Loucy (cell line): ENCODE data around the gene ZNG1A.
A peak's percentile ranks its signal among the peaks of the same experiment; 100 is the strongest.
"Not testable (repeated sequence)": the region's sequence is repeated elsewhere in the genome, so short reads cannot be mapped to it uniquely, and the experiment has no call there.

ENCODE experiments used
- H2AFZ ChIP-seq: fragments of 200-600 bp; sonication (generic); 2 replicates; pipeline ENCODE4 v1.6.0; 2016; ENCODE audit warnings: antibody characterized with exemption, mild to moderate bottlenecking, low read length, moderate library complexity
- H3F3A ChIP-seq: fragments of 200-600 bp; 2 replicates; pipeline ENCODE4 v1.6.0; 2016; ENCODE audit warnings: antibody characterized with exemption, low read depth, mild to moderate bottlenecking
- H3K27me3 ChIP-seq: fragments of 200-600 bp; sonication (generic); 2 replicates; pipeline ENCODE4 v1.6.1; 2014; ENCODE audit warnings: low read length, mild to moderate bottlenecking; ENCODE audit not compliant: insufficient read depth, poor library complexity, severe bottlenecking
- H3K36me3 ChIP-seq: fragments of 200-600 bp; sonication (generic); 2 replicates; pipeline ENCODE4 v1.6.1; 2016; ENCODE audit warnings: low read length; ENCODE audit not compliant: insufficient read depth
- H3K4me1 ChIP-seq: fragments of 200-600 bp; sonication (generic); 2 replicates; pipeline ENCODE4 v1.5.1; 2014; ENCODE audit warnings: low read length, mild to moderate bottlenecking; ENCODE audit not compliant: insufficient read depth, poor library complexity, severe bottlenecking
- H3K4me2 ChIP-seq: fragments of 200-600 bp; sonication (generic); 2 replicates; pipeline ENCODE4 v1.6.0; 2014; ENCODE audit warnings: antibody characterized with exemption, low read length, low read depth, mild to moderate bottlenecking; ENCODE audit not compliant: poor library complexity, severe bottlenecking
- H3K4me3 ChIP-seq: fragments of 200-600 bp; sonication (generic); 2 replicates; pipeline ENCODE4 v1.5.1; 2014; ENCODE audit warnings: low read length, mild to moderate bottlenecking, mixed read lengths; ENCODE audit not compliant: poor library complexity, severe bottlenecking
- H3K79me2 ChIP-seq: fragments of 200-600 bp; sonication (generic); 2 replicates; pipeline ENCODE4 v1.6.1; 2014; ENCODE audit warnings: low read length; ENCODE audit not compliant: insufficient read depth
- H3K9ac ChIP-seq: fragments of 200-600 bp; sonication (generic); 2 replicates; pipeline ENCODE4 v1.6.0; 2014; ENCODE audit warnings: mild to moderate bottlenecking, low read depth, low read length, moderate library complexity; ENCODE audit not compliant: poor library complexity, severe bottlenecking
- H3K9me2 ChIP-seq: fragments of 200-600 bp; sonication (generic); replicated peaks from 2 replicates; pipeline ENCODE4 v1.6.1; 2016; ENCODE audit warnings: low read depth, low read length, mixed read lengths
- H3K9me3 ChIP-seq: fragments of 200-600 bp; sonication (generic); 2 replicates; pipeline ENCODE4 v1.6.1; 2014; ENCODE audit warnings: mild to moderate bottlenecking, antibody characterized with exemption, low read length, low read depth; ENCODE audit not compliant: insufficient read depth
- H4K20me1 ChIP-seq: fragments of 200-600 bp; sonication (generic); 2 replicates; pipeline ENCODE4 v1.6.0; 2014; ENCODE audit warnings: antibody characterized with exemption, low read length, mild to moderate bottlenecking; ENCODE audit not compliant: insufficient read depth, poor library complexity, severe bottlenecking
- EZH2phosphoT487 ChIP-seq: fragments of 200-600 bp; IDR thresholded peaks from 2 replicates; pipeline ENCODE4 v1.6.1; 2018; ENCODE audit warnings: antibody characterized with exemption, mild to moderate bottlenecking, moderate library complexity, borderline replicate concordance
- TF ChIP-seq, protein P1 (sequence below): fragments of 200-600 bp; sonication (generic); conservative IDR thresholded peaks from 2 replicates; pipeline ENCODE4 v1.5.1; 2014; ENCODE audit warnings: mild to moderate bottlenecking, antibody characterized with exemption, low read length

ZNG1A gene

DNA sequence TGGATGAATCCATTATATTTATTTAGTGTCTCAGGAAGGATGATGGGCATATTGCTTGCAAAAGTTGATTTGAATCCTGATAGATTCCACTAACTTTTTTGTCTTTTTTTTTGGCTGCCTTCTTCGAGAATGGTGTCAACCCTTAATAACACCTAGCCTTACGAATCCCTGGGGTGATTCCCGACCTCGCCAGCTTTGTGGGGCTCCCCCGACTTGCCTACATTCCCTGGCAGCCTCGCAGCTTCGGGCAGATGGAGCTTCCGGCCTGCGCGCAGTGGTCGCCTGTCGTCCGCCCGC is 35.4 kb upstream of the ZNG1A start:
- Histone ChIP-seq H3K36me3 (no peaks in the 10 kb centered on the region), H3K9me2 (no peaks in the 10 kb centered on the region), H3K4me3 (peak overlapping the region; percentile 75), H3K9ac (peak overlapping the region; percentile 85), H4K20me1 (no peaks in the 10 kb centered on the region), H3F3A (peaks cover 9% of the 10 kb centered on the region; the same call in 1 of the 2 replicates), H3K79me2 (peaks cover 45% of the 10 kb centered on the region), H3K4me2 (peak overlapping the region; percentile 90), H3K9me3 (no peaks in the 10 kb centered on the region), H3K4me1 (peaks cover 38% of the 10 kb centered on the region), H3K27me3 (no peaks in the 10 kb centered on the region), H2AFZ (peak overlapping the region; percentile 81)
- TF ChIP-seq EZH2phosphoT487: no peak
- TF ChIP-seq, protein P1, sequence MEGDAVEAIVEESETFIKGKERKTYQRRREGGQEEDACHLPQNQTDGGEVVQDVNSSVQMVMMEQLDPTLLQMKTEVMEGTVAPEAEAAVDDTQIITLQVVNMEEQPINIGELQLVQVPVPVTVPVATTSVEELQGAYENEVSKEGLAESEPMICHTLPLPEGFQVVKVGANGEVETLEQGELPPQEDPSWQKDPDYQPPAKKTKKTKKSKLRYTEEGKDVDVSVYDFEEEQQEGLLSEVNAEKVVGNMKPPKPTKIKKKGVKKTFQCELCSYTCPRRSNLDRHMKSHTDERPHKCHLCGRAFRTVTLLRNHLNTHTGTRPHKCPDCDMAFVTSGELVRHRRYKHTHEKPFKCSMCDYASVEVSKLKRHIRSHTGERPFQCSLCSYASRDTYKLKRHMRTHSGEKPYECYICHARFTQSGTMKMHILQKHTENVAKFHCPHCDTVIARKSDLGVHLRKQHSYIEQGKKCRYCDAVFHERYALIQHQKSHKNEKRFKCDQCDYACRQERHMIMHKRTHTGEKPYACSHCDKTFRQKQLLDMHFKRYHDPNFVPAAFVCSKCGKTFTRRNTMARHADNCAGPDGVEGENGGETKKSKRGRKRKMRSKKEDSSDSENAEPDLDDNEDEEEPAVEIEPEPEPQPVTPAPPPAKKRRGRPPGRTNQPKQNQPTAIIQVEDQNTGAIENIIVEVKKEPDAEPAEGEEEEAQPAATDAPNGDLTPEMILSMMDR: no peak

DNA sequence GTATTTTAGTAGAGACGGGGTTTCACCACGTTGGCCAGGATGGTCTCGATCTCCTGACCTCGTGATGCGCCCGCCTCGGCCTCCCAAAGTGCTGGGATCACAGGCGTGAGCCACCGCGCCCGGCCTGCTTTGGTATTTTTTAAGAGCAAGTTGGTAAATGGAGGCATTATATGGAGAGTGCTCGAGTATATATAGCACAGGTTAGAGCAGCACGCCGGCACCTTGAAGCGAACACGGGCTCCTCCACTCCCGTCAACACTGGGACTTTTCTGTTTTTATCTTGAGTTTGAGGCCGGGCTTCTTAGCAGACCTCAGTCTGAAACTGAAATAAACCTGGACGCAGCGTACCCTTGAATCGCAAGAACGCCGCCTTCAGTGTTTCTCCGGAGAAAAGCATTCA is 35.0 kb upstream of the ZNG1A start:
- not testable (repeated sequence) for H4K20me1 ChIP-seq, H3K27me3 ChIP-seq, H3F3A ChIP-seq, H3K36me3 ChIP-seq, H3K9me3 ChIP-seq, H3K9me2 ChIP-seq
- Histone ChIP-seq H3K9ac (peak overlapping the region; percentile 85), H3K4me1 (peaks cover 38% of the 10 kb centered on the region), H3K4me2 (peak overlapping the region; percentile 90), H2AFZ (peak overlapping the region; percentile 81), H3K79me2 (peaks cover 41% of the 10 kb centered on the region), H3K4me3 (peak overlapping the region; percentile 75)

DNA sequence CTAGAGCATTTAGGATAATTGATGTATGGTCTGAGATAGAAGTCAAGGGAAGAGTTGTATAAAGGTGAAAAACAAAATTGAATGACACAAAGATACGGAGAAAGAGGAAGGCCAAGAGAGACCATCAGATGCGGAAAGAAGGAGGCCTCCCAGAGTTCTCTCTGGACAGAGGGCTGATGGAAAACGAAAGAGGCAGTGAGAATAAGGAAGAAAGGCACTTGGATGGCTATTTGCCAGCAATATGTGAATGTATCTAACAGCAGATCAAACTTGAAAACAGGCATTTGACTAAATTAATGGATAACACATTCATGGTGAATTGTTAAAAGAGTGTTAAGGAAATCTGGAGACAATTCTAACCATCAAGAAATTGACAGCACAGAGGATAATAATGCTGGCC is 33.4 kb upstream of the ZNG1A start:
- H3K4me3 ChIP-seq: no peak overlapping the region
- H3K79me2 ChIP-seq: peaks cover 25% of the 10 kb centered on the region
- H3F3A ChIP-seq: peaks cover 9% of the 10 kb centered on the region; the same call in 1 of the 2 replicates
- no peak overlapping the region for H3K4me2 ChIP-seq
- no peak overlapping the region for H2AFZ ChIP-seq
- no peaks in the 10 kb centered on the region for H3K36me3 ChIP-seq
- no peaks in the 10 kb centered on the region for H3K9me3 ChIP-seq
- TF ChIP-seq EZH2phosphoT487: no peak
- TF ChIP-seq, protein P1: no peak
- H3K9ac ChIP-seq: no peak overlapping the region
- H3K4me1 ChIP-seq: peaks cover 23% of the 10 kb centered on the region
- H4K20me1 ChIP-seq: no peaks in the 10 kb centered on the region
- no peaks in the 10 kb centered on the region for H3K27me3 ChIP-seq
- H3K9me2 ChIP-seq: no peaks in the 10 kb centered on the region

DNA sequence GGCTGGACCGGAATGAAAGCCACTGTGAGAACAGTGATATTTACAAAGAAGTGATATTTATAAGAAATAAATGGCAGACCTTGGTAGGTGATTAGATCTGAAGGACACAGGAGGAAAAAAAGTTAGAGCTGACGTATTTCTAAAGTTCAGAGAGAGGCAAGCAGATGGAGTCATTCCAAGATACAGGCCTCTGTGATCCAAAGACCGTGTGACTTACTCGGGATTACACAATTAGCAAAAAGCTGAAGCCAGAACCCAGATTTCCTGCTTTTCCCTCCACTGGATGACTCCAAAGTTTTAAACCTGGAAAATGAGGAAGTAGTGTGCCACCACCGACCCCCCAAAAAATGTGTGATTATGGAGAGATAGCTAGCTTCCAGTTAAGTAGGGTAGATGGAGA is 32.7 kb upstream of the ZNG1A start:
- Histone ChIP-seq H3K79me2 (peaks cover 18% of the 10 kb centered on the region), H2AFZ (no peak overlapping the region), H3K9me2 (no peaks in the 10 kb centered on the region; the same call in 1 of the 2 replicates), H3K4me3 (no peak overlapping the region), H3K27me3 (no peaks in the 10 kb centered on the region), H3K4me2 (no peak overlapping the region), H3K4me1 (peaks cover 15% of the 10 kb centered on the region), H3K9me3 (no peaks in the 10 kb centered on the region), H4K20me1 (no peaks in the 10 kb centered on the region), H3F3A (peaks cover 9% of the 10 kb centered on the region; the same call in 1 of the 2 replicates), H3K9ac (no peak overlapping the region), H3K36me3 (no peaks in the 10 kb centered on the region)
- no peak for TF ChIP-seq EZH2phosphoT487
- TF ChIP-seq, protein P1: no peak
